SK-N-SH treated with all-trans-retinoic acid at 6 μM for 48 hours (cell line): Measurements from ENCODE around the gene CEP57L1.

Experiments
- ARNTL ChIP-seq: fragments of 450-650 bp; formaldehyde crosslinking; IDR thresholded peaks from 2 replicates; pipeline ENCODE4 v1.5.0; 2020; ENCODE audit warnings: low read depth, mild to moderate bottlenecking, moderate library complexity, borderline replicate concordance
- CSDC2 ChIP-seq: fragments of 250-450 bp; sonication (Bioruptor Pico); IDR thresholded peaks from 2 replicates; pipeline ENCODE4 v1.5.0; 2020; ENCODE audit warnings: mild to moderate bottlenecking, moderate library complexity
- GLIS3 ChIP-seq: fragments of 250-450 bp; sonication (Bioruptor Pico); IDR thresholded peaks from 2 replicates; pipeline ENCODE4 v1.5.0; 2020; ENCODE audit warnings: mild to moderate bottlenecking, moderate library complexity
- OSR1 ChIP-seq: fragments of 250-450 bp; sonication (Bioruptor Pico); IDR thresholded peaks from 2 replicates; pipeline ENCODE4 v1.8.0; 2022; ENCODE audit warnings: moderate library complexity, mild to moderate bottlenecking, inconsistent platforms
- PPARA ChIP-seq: fragments of 250-450 bp; sonication (Bioruptor Pico); IDR thresholded peaks from 2 replicates; pipeline ENCODE4 v1.5.0; 2020; ENCODE audit warnings: mild to moderate bottlenecking, borderline replicate concordance
- RARB ChIP-seq: fragments of 250-450 bp; sonication (Bioruptor Pico); IDR thresholded peaks from 2 replicates; pipeline ENCODE4 v1.8.0; 2021; ENCODE audit warnings: mild to moderate bottlenecking, moderate library complexity
- SNAI2 ChIP-seq: fragments of 250-450 bp; sonication (Bioruptor Pico); IDR thresholded peaks from 2 replicates; pipeline ENCODE4 v1.5.0; 2020; ENCODE audit warnings: mild to moderate bottlenecking, moderate library complexity
- ZFP3 ChIP-seq: fragments of 250-450 bp; sonication (Bioruptor Pico); IDR thresholded peaks from 2 replicates; pipeline ENCODE4 v1.5.0; 2020; ENCODE audit warnings: mild to moderate bottlenecking, moderate library complexity
- ZFP30 ChIP-seq: fragments of 450-650 bp; formaldehyde crosslinking; IDR thresholded peaks from 2 replicates; pipeline ENCODE4 v1.5.0; 2022; ENCODE audit warnings: mild to moderate bottlenecking, moderate library complexity
- ZNF70 ChIP-seq: fragments of 450-650 bp; formaldehyde crosslinking; IDR thresholded peaks from 2 replicates; pipeline ENCODE4 v1.5.0; 2020; ENCODE audit warnings: mild to moderate bottlenecking, moderate library complexity
- TF ChIP-seq, protein P1 (sequence below): fragments of 250-450 bp; sonication (Bioruptor Pico); IDR thresholded peaks from 2 replicates; pipeline ENCODE4 v1.5.1; 2020; ENCODE audit warnings: low read depth, mild to moderate bottlenecking, moderate library complexity
- TF ChIP-seq, protein P2 (sequence below): fragments of 250-450 bp; sonication (Bioruptor Pico); IDR thresholded peaks from 2 replicates; pipeline ENCODE4 v1.8.0; 2020; ENCODE audit warnings: mild to moderate bottlenecking, moderate library complexity, borderline replicate concordance
- TF ChIP-seq, protein P3 (sequence below): fragments of 250-450 bp; sonication (Bioruptor Pico); IDR thresholded peaks from 2 replicates; pipeline ENCODE4 v1.8.0; 2021; ENCODE audit warnings: low read depth, mild to moderate bottlenecking, moderate library complexity, borderline replicate concordance

DNA sequence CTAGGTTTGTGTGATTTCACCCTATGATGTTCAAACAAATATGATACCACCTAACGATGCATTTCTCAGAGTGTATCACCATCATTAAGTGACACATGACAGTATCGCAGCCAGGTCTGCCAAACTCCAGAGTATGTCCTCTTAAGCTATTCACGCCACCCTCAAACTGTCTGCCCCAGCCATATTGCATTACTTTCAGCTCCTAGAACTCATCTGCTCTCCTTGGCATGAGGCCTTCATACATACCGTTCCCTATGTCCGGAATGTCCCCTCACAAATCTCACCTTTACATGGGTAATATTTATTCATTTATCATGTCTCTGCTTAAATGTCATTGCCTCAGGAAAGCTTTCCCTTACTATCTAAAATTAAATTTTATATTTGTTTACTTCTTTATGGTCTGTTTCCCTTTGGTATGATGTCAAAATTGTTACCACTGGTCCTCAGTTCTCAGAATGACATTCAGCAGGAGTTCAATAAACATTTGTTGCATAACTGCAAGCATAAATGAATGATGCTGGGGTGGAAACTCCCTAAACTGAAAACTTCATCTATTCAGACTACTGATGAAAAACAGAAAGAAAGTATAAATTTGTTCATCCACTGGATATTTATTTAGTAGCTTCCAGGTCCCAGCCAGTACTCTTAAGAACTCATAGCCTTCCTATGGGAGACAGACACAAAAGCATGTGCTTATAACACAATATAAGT, 3.8 kb upstream of the CEP57L1 start:
- TF ChIP-seq ZNF70 (CRISPR knock-in tag): no peak
- TF ChIP-seq CSDC2 (CRISPR knock-in tag): no peak
- no peak for TF ChIP-seq RARB (CRISPR knock-in tag)
- TF ChIP-seq ZFP3 (CRISPR knock-in tag): no peak
- TF ChIP-seq GLIS3 (CRISPR knock-in tag): no peak
- TF ChIP-seq, protein P1, sequence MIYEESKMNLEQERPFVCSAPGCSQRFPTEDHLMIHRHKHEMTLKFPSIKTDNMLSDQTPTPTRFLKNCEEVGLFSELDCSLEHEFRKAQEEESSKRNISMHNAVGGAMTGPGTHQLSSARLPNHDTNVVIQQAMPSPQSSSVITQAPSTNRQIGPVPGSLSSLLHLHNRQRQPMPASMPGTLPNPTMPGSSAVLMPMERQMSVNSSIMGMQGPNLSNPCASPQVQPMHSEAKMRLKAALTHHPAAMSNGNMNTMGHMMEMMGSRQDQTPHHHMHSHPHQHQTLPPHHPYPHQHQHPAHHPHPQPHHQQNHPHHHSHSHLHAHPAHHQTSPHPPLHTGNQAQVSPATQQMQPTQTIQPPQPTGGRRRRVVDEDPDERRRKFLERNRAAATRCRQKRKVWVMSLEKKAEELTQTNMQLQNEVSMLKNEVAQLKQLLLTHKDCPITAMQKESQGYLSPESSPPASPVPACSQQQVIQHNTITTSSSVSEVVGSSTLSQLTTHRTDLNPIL (CRISPR knock-in tag): no peak
- TF ChIP-seq, protein P2, sequence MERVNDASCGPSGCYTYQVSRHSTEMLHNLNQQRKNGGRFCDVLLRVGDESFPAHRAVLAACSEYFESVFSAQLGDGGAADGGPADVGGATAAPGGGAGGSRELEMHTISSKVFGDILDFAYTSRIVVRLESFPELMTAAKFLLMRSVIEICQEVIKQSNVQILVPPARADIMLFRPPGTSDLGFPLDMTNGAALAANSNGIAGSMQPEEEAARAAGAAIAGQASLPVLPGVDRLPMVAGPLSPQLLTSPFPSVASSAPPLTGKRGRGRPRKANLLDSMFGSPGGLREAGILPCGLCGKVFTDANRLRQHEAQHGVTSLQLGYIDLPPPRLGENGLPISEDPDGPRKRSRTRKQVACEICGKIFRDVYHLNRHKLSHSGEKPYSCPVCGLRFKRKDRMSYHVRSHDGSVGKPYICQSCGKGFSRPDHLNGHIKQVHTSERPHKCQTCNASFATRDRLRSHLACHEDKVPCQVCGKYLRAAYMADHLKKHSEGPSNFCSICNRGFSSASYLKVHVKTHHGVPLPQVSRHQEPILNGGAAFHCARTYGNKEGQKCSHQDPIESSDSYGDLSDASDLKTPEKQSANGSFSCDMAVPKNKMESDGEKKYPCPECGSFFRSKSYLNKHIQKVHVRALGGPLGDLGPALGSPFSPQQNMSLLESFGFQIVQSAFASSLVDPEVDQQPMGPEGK: no peak
- no peak for TF ChIP-seq SNAI2 (CRISPR knock-in tag)
- TF ChIP-seq ARNTL (CRISPR knock-in tag): no peak
- no peak for TF ChIP-seq OSR1
- no peak for TF ChIP-seq PPARA
- no peak for TF ChIP-seq ZFP30
- TF ChIP-seq, protein P3, sequence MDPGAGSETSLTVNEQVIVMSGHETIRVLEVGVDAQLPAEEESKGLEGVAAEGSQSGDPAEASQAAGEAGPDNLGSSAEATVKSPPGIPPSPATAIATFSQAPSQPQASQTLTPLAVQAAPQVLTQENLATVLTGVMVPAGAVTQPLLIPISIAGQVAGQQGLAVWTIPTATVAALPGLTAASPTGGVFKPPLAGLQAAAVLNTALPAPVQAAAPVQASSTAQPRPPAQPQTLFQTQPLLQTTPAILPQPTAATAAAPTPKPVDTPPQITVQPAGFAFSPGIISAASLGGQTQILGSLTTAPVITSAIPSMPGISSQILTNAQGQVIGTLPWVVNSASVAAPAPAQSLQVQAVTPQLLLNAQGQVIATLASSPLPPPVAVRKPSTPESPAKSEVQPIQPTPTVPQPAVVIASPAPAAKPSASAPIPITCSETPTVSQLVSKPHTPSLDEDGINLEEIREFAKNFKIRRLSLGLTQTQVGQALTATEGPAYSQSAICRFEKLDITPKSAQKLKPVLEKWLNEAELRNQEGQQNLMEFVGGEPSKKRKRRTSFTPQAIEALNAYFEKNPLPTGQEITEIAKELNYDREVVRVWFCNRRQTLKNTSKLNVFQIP (CRISPR knock-in tag): no peak
